RCC 7860 (cell line): Measurements from ENCODE around the gene SMTNL2.

Experiments
- DNase-seq: peaks from one replicate; pipeline ENCODE4 v3.0.0-alpha.2; 2015; ENCODE audit warnings: low spot score
- FAIRE-seq: peaks from 2 replicates; lab custom pipeline; 2012; peaks lifted over from hg19 to GRCh38; lab: Jason Lieb, UNC

The SMTNL2 gene

GRCh38 chr17:4657678-4658077, 73.3 kb downstream of the SMTNL2 start:
- DNase-seq = no peak
- no peak for FAIRE-seq
